ENCODE measurements around the gene CCDC190. TPM values are rescaled to one million over a fixed set of nuclear protein-coding genes. Genes with fewer than 3 reads are reported as not detected.

Gene CCDC190
- total RNA-seq, 1 experiment from 2014 or later = not detected

- TF ChIP-seq EZH2 (IDR thresholded peaks at IDR 0.05; ENCODE audit: low read depth) = no peak
- no peak for TF ChIP-seq CTCF (conservative IDR thresholded peaks at IDR 0.05)
- H2AFZ ChIP-seq = no peak overlapping the region
- no peaks in the 10 kb centered on the region for H3K79me2 ChIP-seq (ENCODE audit: low read depth)
- POLR2A ChIA-PET (ENCODE audit: unreplicated experiment) = no interaction called here
- H3F3A ChIP-seq (ENCODE audit: insufficient read depth, low read depth) = no peaks in the 10 kb centered on the region
- DNase-seq = no peak
- no peak overlapping the region for H3K4me3 ChIP-seq
- no TSS peak for BruUV-seq (replicated peaks)
- no peaks in the 10 kb centered on the region for H4K20me1 ChIP-seq (ENCODE audit: insufficient read depth)
- intact Hi-C loops (cut with micrococcal nuclease; ENCODE audit: unreplicated experiment) = no loop called here
- no peaks in the 10 kb centered on the region for H3K36me3 ChIP-seq (ENCODE audit: low read depth)
- no peak overlapping the region for H3K4me2 ChIP-seq
- no peaks in the 10 kb centered on the region for H3K27me3 ChIP-seq (ENCODE audit: insufficient read depth, low read depth)
- no peaks in the 10 kb centered on the region for H3K4me1 ChIP-seq (replicated peaks; ENCODE audit: insufficient read depth)
- no peaks in the 10 kb centered on the region for H3K9me2 ChIP-seq (ENCODE audit: insufficient read depth)
- no peaks in the 10 kb centered on the region for H3K9me3 ChIP-seq (ENCODE audit: insufficient read depth, low read depth)
- CTCF ChIA-PET = no interaction called here
- no peak overlapping the region for H3K27ac ChIP-seq
Measured at GRCh38 chr1:162893612-162893908, 32.6 kb upstream of the CCDC190 start.

- ChIA-PET CTCF (no interaction called here), POLR2A (ENCODE audit: unreplicated experiment) (no interaction called here)
- TF ChIP-seq CTCF (conservative IDR thresholded peaks at IDR 0.05) (no peak), EZH2 (IDR thresholded peaks at IDR 0.05; ENCODE audit: low read depth) (no peak)
- BruUV-seq (replicated peaks) = no TSS peak
- Histone ChIP-seq H3K4me1 (replicated peaks; ENCODE audit: insufficient read depth) (no peaks in the 10 kb centered on the region), H4K20me1 (ENCODE audit: insufficient read depth) (no peaks in the 10 kb centered on the region), H3K4me2 (no peak overlapping the region), H3F3A (ENCODE audit: insufficient read depth, low read depth) (no peaks in the 10 kb centered on the region), H3K36me3 (ENCODE audit: low read depth) (no peaks in the 10 kb centered on the region), H2AFZ (no peak overlapping the region), H3K4me3 (no peak overlapping the region), H3K79me2 (ENCODE audit: low read depth) (no peaks in the 10 kb centered on the region), H3K27me3 (ENCODE audit: insufficient read depth, low read depth) (no peaks in the 10 kb centered on the region), H3K27ac (no peak overlapping the region), H3K9me2 (ENCODE audit: insufficient read depth) (no peaks in the 10 kb centered on the region), H3K9me3 (ENCODE audit: insufficient read depth, low read depth) (no peaks in the 10 kb centered on the region)
- intact Hi-C loops (cut with micrococcal nuclease; ENCODE audit: unreplicated experiment) = no loop called here
- no peak for DNase-seq
Measured at GRCh38 chr1:162892906-162893611, 32.1 kb upstream of the CCDC190 start.

- no peaks in the 10 kb centered on the region for H3K36me3 ChIP-seq (ENCODE audit: low read depth)
- no peaks in the 10 kb centered on the region for H3K9me2 ChIP-seq (ENCODE audit: insufficient read depth)
- H2AFZ ChIP-seq = no peak overlapping the region
- BruUV-seq (replicated peaks) = no TSS peak
- no peak overlapping the region for H3K4me3 ChIP-seq
- intact Hi-C loops (cut with micrococcal nuclease; ENCODE audit: unreplicated experiment) = loop anchor here (5.0 kb wide), 1 partner anchor 52 kb away; no protein-coding TSS in a partner anchor
- no peak for TF ChIP-seq CTCF (conservative IDR thresholded peaks at IDR 0.05)
- TF ChIP-seq EZH2 (IDR thresholded peaks at IDR 0.05; ENCODE audit: low read depth) = no peak
- no peak overlapping the region for H3K4me2 ChIP-seq
- H3K9me3 ChIP-seq (ENCODE audit: insufficient read depth, low read depth) = no peaks in the 10 kb centered on the region
- no peak for DNase-seq
- ChIA-PET POLR2A (ENCODE audit: unreplicated experiment) (no interaction called here), CTCF (no interaction called here)
- no peaks in the 10 kb centered on the region for H3K27me3 ChIP-seq (ENCODE audit: insufficient read depth, low read depth)
- no peaks in the 10 kb centered on the region for H3K4me1 ChIP-seq (replicated peaks; ENCODE audit: insufficient read depth)
- no peaks in the 10 kb centered on the region for H3F3A ChIP-seq (ENCODE audit: insufficient read depth, low read depth)
- no peaks in the 10 kb centered on the region for H4K20me1 ChIP-seq (ENCODE audit: insufficient read depth)
- no peaks in the 10 kb centered on the region for H3K79me2 ChIP-seq (ENCODE audit: low read depth)
- H3K27ac ChIP-seq = no peak overlapping the region
Measured at GRCh38 chr1:162889989-162890388, 29.0 kb upstream of the CCDC190 start.

Data from PC-9 (cell line).